WTC11 (cell line): ENCODE data around the gene SERPINB6. TPM values are rescaled to one million over a fixed set of nuclear protein-coding genes. Genes with fewer than 3 reads are reported as not detected.
A peak's percentile ranks its signal among the peaks of the same experiment; 100 is the strongest.

Source experiments
- ATF2 ChIP-seq: sonication (generic); formaldehyde crosslinking; IDR thresholded peaks from 2 replicates; pipeline ENCODE4 v1.8.1; 2022; ENCODE audit warnings: low read depth, missing genetic modification reagents, borderline replicate concordance
- CREB1 ChIP-seq: sonication (generic); formaldehyde crosslinking; IDR thresholded peaks from 2 replicates; pipeline ENCODE4 v1.8.0; 2023; ENCODE audit warnings: mild to moderate bottlenecking, missing genetic modification reagents
- ERG ChIP-seq: fragments of 250-450 bp; sonication (Bioruptor Pico); IDR thresholded peaks from 2 replicates; pipeline ENCODE4 v1.8.0; 2021; ENCODE audit warnings: mild to moderate bottlenecking
- ESRRA ChIP-seq: sonication (generic); formaldehyde crosslinking; IDR thresholded peaks from 2 replicates; pipeline ENCODE4 v1.8.1; 2022; ENCODE audit warnings: mild to moderate bottlenecking, missing genetic modification reagents, borderline replicate concordance
- FOXJ3 ChIP-seq: sonication (generic); formaldehyde crosslinking; IDR thresholded peaks from 2 replicates; pipeline ENCODE4 v1.9.0; 2021; ENCODE audit warnings: missing genetic modification reagents, mild to moderate bottlenecking, borderline replicate concordance
- FOXK1 ChIP-seq: sonication (generic); formaldehyde crosslinking; IDR thresholded peaks from 2 replicates; pipeline ENCODE4 v1.8.0; 2022; ENCODE audit warnings: mild to moderate bottlenecking, moderate library complexity, missing genetic modification reagents
- GRHL2 ChIP-seq: fragments of 250-450 bp; sonication (Bioruptor Pico); IDR thresholded peaks from 2 replicates; pipeline ENCODE4 v1.8.0; 2022; ENCODE audit warnings: mild to moderate bottlenecking, moderate library complexity; ENCODE audit not compliant: insufficient replicate concordance, severe bottlenecking
- HMGXB4 ChIP-seq: sonication (generic); formaldehyde crosslinking; IDR thresholded peaks from 2 replicates; pipeline ENCODE4 v1.8.1; 2023; ENCODE audit warnings: mild to moderate bottlenecking, moderate library complexity, missing genetic modification reagents
- JAZF1 ChIP-seq: fragments of 250-450 bp; sonication (Bioruptor Pico); IDR thresholded peaks from 2 replicates; pipeline ENCODE4 v1.9.0; 2021; ENCODE audit warnings: moderate library complexity, mild to moderate bottlenecking, inconsistent platforms
- MLX ChIP-seq: sonication (generic); formaldehyde crosslinking; IDR thresholded peaks from 2 replicates; pipeline ENCODE4 v1.8.1; 2023; ENCODE audit warnings: mild to moderate bottlenecking, missing genetic modification reagents, moderate library complexity
- NFE2L1 ChIP-seq: sonication (generic); formaldehyde crosslinking; IDR thresholded peaks from 2 replicates; pipeline ENCODE4 v1.8.1; 2023; ENCODE audit warnings: missing genetic modification reagents
- NR3C1 ChIP-seq: sonication (generic); formaldehyde crosslinking; conservative IDR thresholded peaks from 2 replicates; pipeline ENCODE4 v1.8.1; 2023; ENCODE audit warnings: low read depth, mild to moderate bottlenecking, missing genetic modification reagents
- RORB ChIP-seq: fragments of 250-450 bp; sonication (Bioruptor Pico); IDR thresholded peaks from 2 replicates; pipeline ENCODE4 v1.9.0; 2021; ENCODE audit warnings: mild to moderate bottlenecking
- SOX15 ChIP-seq: fragments of 250-450 bp; sonication (Bioruptor Pico); IDR thresholded peaks from 2 replicates; pipeline ENCODE4 v1.9.0; 2021; ENCODE audit warnings: mild to moderate bottlenecking
- TCF7 ChIP-seq: sonication (generic); formaldehyde crosslinking; IDR thresholded peaks from 2 replicates; pipeline ENCODE4 v1.8.0; 2022; ENCODE audit warnings: mild to moderate bottlenecking, low read depth, missing genetic modification reagents, moderate library complexity
- USF1 ChIP-seq: sonication (generic); formaldehyde crosslinking; IDR thresholded peaks from 2 replicates; pipeline ENCODE4 v1.8.0; 2022; ENCODE audit warnings: mild to moderate bottlenecking, missing genetic modification reagents
- ZNF219 ChIP-seq: sonication (generic); formaldehyde crosslinking; IDR thresholded peaks from 2 replicates; pipeline ENCODE4 v1.8.0; 2023; ENCODE audit warnings: missing genetic modification reagents, mild to moderate bottlenecking, borderline replicate concordance
- ZNF263 ChIP-seq: sonication (generic); formaldehyde crosslinking; IDR thresholded peaks from 2 replicates; pipeline ENCODE4 v1.8.1; 2022; ENCODE audit warnings: low read depth, mild to moderate bottlenecking, moderate library complexity, missing genetic modification reagents
- ZNF281 ChIP-seq: sonication (generic); formaldehyde crosslinking; IDR thresholded peaks from 2 replicates; pipeline ENCODE4 v1.8.0; 2023; ENCODE audit warnings: mild to moderate bottlenecking, missing genetic modification reagents
- total RNA-seq: library from RNA; stranded (reverse); gene quantifications from 3 replicates; pipeline ENCODE4 v1.2.3, GENCODE V29; 2021
- TF ChIP-seq, protein P1 (sequence below): fragments of 200-600 bp; IDR thresholded peaks from 2 replicates; pipeline ENCODE4 v1.8.0; 2022; ENCODE audit warnings: antibody characterized with exemption
- TF ChIP-seq, protein P2 (sequence below): sonication (generic); formaldehyde crosslinking; IDR thresholded peaks from 2 replicates; pipeline ENCODE4 v1.8.0; 2023; ENCODE audit warnings: missing genetic modification reagents, mild to moderate bottlenecking, borderline replicate concordance
- TF ChIP-seq, protein P3 (sequence below): sonication (generic); formaldehyde crosslinking; IDR thresholded peaks from 2 replicates; pipeline ENCODE4 v1.8.1; 2022; ENCODE audit warnings: missing genetic modification reagents, borderline replicate concordance

Gene SERPINB6
- total RNA-seq, 1 experiment from 2014 or later = 28.0 TPM

DNA sequence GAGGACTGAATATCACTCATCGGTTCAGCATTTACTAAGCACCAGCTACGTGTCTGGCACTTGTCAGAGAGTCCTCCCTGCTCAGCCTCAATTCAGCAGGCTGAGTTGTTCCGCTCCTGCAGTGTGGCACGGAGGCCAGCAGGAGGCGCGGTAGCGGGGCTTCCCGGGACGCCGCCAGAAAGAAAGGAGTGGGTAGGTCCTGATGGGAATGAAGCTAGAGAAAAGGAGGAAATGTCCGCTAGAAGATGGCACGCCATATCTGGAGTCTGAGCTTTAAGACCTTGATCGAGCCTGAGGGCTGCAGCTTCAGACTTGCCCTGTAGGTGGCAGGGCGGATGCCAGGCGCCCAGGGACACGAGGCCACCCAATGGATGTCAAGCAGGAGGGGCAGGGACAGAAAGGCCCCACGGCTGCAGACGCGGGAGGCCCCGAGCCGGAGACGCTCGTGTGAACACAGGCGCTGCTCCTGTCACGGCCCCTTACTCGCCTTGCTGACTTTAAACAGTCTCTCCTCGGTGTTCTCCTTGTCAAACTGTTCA lies 18.7 kb downstream of the SERPINB6 start (continued):
- TF ChIP-seq HMGXB4 (CRISPR knock-in tag) = 0 out of 2 replicates have a peak, but pooled peaks have one; percentile 32
- no peak for TF ChIP-seq GRHL2 (CRISPR knock-in tag)
- no peak for TF ChIP-seq CREB1
- no peak for TF ChIP-seq RORB (CRISPR knock-in tag)
- 0 out of 2 replicates have a peak, but pooled peaks have one; percentile 40 for TF ChIP-seq NFE2L1
- no peak for TF ChIP-seq TCF7 (CRISPR knock-in tag)
- TF ChIP-seq, protein P1, sequence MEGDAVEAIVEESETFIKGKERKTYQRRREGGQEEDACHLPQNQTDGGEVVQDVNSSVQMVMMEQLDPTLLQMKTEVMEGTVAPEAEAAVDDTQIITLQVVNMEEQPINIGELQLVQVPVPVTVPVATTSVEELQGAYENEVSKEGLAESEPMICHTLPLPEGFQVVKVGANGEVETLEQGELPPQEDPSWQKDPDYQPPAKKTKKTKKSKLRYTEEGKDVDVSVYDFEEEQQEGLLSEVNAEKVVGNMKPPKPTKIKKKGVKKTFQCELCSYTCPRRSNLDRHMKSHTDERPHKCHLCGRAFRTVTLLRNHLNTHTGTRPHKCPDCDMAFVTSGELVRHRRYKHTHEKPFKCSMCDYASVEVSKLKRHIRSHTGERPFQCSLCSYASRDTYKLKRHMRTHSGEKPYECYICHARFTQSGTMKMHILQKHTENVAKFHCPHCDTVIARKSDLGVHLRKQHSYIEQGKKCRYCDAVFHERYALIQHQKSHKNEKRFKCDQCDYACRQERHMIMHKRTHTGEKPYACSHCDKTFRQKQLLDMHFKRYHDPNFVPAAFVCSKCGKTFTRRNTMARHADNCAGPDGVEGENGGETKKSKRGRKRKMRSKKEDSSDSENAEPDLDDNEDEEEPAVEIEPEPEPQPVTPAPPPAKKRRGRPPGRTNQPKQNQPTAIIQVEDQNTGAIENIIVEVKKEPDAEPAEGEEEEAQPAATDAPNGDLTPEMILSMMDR = peak; percentile 96
- TF ChIP-seq ERG = no peak
- TF ChIP-seq, protein P2, sequence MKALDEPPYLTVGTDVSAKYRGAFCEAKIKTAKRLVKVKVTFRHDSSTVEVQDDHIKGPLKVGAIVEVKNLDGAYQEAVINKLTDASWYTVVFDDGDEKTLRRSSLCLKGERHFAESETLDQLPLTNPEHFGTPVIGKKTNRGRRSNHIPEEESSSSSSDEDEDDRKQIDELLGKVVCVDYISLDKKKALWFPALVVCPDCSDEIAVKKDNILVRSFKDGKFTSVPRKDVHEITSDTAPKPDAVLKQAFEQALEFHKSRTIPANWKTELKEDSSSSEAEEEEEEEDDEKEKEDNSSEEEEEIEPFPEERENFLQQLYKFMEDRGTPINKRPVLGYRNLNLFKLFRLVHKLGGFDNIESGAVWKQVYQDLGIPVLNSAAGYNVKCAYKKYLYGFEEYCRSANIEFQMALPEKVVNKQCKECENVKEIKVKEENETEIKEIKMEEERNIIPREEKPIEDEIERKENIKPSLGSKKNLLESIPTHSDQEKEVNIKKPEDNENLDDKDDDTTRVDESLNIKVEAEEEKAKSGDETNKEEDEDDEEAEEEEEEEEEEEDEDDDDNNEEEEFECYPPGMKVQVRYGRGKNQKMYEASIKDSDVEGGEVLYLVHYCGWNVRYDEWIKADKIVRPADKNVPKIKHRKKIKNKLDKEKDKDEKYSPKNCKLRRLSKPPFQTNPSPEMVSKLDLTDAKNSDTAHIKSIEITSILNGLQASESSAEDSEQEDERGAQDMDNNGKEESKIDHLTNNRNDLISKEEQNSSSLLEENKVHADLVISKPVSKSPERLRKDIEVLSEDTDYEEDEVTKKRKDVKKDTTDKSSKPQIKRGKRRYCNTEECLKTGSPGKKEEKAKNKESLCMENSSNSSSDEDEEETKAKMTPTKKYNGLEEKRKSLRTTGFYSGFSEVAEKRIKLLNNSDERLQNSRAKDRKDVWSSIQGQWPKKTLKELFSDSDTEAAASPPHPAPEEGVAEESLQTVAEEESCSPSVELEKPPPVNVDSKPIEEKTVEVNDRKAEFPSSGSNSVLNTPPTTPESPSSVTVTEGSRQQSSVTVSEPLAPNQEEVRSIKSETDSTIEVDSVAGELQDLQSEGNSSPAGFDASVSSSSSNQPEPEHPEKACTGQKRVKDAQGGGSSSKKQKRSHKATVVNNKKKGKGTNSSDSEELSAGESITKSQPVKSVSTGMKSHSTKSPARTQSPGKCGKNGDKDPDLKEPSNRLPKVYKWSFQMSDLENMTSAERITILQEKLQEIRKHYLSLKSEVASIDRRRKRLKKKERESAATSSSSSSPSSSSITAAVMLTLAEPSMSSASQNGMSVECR (CRISPR knock-in tag) = no peak
- TF ChIP-seq SOX15 = no peak
- peak; percentile 82 for TF ChIP-seq ZNF263 (CRISPR knock-in tag)
- TF ChIP-seq, protein P3, sequence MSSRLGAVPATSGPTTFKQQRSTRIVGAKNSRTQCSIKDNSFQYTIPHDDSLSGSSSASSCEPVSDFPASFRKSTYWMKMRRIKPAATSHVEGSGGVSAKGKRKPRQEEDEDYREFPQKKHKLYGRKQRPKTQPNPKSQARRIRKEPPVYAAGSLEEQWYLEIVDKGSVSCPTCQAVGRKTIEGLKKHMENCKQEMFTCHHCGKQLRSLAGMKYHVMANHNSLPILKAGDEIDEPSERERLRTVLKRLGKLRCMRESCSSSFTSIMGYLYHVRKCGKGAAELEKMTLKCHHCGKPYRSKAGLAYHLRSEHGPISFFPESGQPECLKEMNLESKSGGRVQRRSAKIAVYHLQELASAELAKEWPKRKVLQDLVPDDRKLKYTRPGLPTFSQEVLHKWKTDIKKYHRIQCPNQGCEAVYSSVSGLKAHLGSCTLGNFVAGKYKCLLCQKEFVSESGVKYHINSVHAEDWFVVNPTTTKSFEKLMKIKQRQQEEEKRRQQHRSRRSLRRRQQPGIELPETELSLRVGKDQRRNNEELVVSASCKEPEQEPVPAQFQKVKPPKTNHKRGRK = no peak
- TF ChIP-seq ZNF219 (CRISPR knock-in tag) = no peak
- TF ChIP-seq JAZF1 (CRISPR knock-in tag) = no peak
- TF ChIP-seq MLX (CRISPR knock-in tag) = no peak
- no peak for TF ChIP-seq ESRRA (CRISPR knock-in tag)
- TF ChIP-seq ATF2 (CRISPR knock-in tag) = no peak
- TF ChIP-seq FOXJ3 (CRISPR knock-in tag) = no peak
- peak; percentile 57; the same call in 1 of the 2 replicates for TF ChIP-seq FOXK1 (CRISPR knock-in tag)
- TF ChIP-seq NR3C1 = no peak
- TF ChIP-seq ZNF281 (CRISPR knock-in tag) = no peak
- no peak; the same call in 1 of the 2 replicates for TF ChIP-seq USF1 (CRISPR knock-in tag)
